ENCODE measurements around the gene GABBR2.

GABBR2 gene

GRCh38 chr9:98391406-98391805 is 317.3 kb downstream of the GABBR2 start:
- H3K36me3 Mint-ChIP-seq (ENCODE audit: low read depth): no peaks in the 10 kb centered on the region
- TF ChIP-seq CTCF (IDR thresholded peaks at IDR 0.05): no peak
- H3K4me1 Mint-ChIP-seq: peaks cover 6% of the 10 kb centered on the region
- DNase-seq: no peak
- peak overlapping the region; percentile 11 for H3K27ac Mint-ChIP-seq
- no peak overlapping the region for H3K4me3 Mint-ChIP-seq
- no peaks in the 10 kb centered on the region for H3K9me3 Mint-ChIP-seq
- peaks cover 14% of the 10 kb centered on the region for H3K27me3 Mint-ChIP-seq (ENCODE audit: low read depth, poor library complexity)

GRCh38 chr9:98385751-98386150 is 323.0 kb downstream of the GABBR2 start:
- Mint-ChIP-seq H3K36me3 (ENCODE audit: low read depth) (no peaks in the 10 kb centered on the region), H3K4me1 (peaks cover 8% of the 10 kb centered on the region), H3K27ac (no peak overlapping the region), H3K27me3 (ENCODE audit: low read depth, poor library complexity) (peaks cover 8% of the 10 kb centered on the region), H3K4me3 (no peak overlapping the region), H3K9me3 (no peaks in the 10 kb centered on the region)
- TF ChIP-seq CTCF (IDR thresholded peaks at IDR 0.05): no peak
- DNase-seq: no peak

DNA sequence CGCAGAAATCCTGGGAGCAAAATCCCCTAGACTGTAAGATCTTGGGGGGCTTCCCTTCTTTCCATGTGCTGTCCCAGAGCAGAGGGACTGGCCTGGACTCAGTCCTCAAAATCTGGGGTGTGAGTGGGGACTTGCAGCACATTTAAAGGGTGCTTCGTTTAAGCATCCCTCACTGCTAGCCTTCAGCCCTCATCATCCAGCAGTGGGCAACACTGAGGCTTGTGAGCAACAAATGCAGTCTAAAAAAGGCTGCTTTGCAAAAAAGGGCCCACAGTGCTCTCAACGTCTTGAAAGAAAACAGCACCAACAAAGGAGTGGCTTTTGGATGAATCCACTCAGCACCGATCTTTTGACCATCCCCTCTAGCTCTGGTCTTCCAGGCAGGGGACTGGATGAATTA is 325.0 kb downstream of the GABBR2 start:
- DNase-seq: no peak
- H3K9me3 Mint-ChIP-seq: no peaks in the 10 kb centered on the region
- peaks cover 18% of the 10 kb centered on the region for H3K4me1 Mint-ChIP-seq

DNA sequence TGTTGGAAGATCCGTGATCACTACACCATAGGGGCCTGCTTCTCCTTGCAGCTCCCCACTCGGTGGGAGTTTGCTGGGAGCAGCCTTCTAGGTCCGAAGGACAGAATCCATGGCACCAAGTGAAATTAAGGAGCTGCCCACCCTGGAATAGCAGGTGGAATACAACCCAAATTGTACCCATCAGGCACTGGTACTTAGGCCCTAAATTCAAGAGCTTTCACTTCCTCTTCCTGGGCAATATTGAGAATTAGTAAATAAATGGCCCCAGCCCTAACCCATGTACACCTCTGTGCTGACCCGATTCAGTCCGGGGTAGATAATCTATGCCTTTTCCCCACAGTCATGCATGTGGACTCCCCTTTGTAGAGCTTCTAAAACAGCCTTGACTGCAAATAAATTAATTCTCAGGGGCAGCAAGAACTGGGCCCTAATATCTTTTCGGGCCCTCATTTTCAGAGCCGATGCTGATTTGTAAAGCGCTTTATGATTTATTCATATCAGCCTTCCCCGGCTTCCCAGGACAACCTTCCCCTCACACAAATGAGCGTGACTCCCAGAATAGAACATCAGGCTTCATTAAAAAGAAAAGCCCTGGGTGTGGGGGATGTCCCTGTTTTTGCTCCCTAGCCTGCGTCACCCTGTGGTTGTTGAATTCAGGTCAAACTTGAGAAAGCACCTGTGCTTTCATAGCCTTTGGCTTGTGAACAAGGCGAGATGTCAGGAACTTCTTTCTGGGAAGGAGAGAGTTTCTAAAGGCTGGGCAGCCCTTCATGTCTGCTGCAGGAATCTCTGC is 327.2 kb downstream of the GABBR2 start:
- Mint-ChIP-seq H3K4me3 (no peak overlapping the region), H3K9me3 (no peaks in the 10 kb centered on the region), H3K27ac (no peak overlapping the region), H3K27me3 (ENCODE audit: low read depth, poor library complexity) (peaks cover 14% of the 10 kb centered on the region), H3K4me1 (peaks cover 13% of the 10 kb centered on the region), H3K36me3 (ENCODE audit: low read depth) (no peaks in the 10 kb centered on the region)
- no peak for TF ChIP-seq CTCF (IDR thresholded peaks at IDR 0.05)
- DNase-seq: no peak

More for the DNA sequence above, 325.0 kb downstream of the GABBR2 start:
- H3K27ac Mint-ChIP-seq: no peak overlapping the region
- no peak overlapping the region for H3K4me3 Mint-ChIP-seq
- H3K36me3 Mint-ChIP-seq (ENCODE audit: low read depth): no peaks in the 10 kb centered on the region
- H3K27me3 Mint-ChIP-seq (ENCODE audit: low read depth, poor library complexity): peaks cover 14% of the 10 kb centered on the region
- no peak for TF ChIP-seq CTCF (IDR thresholded peaks at IDR 0.05)

DNA sequence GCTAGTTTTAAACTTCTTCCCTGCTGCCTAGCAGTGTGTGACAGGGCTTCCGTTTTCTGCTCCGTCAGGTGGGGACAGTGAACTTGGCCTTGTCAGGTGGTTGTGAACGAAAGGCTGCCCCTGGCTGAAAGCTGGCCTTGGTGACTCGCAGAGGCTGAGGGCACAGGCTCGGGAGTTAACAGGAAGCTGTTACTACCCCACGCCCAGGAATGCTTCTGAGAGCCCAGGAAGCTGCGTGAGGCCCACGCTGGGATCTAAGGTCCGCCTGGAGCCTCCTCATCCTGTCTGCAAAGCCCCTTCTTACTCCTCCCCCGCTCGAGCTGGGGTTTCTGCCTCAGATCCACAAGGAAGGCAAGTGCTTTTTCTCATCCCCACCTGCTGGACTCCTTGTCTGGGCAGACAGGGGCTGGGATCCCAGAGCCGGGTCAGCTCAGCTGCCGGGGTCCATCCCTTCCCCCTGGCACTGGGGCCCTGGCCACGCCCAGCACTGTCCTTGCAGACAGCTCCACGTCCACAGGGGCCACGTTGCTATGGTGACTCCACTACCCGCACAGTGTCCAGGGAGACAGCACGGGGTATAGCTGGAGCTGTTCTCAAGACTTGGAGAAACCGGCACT is 328.6 kb downstream of the GABBR2 start:
- Mint-ChIP-seq H3K4me1 (peaks cover 14% of the 10 kb centered on the region), H3K4me3 (no peak overlapping the region), H3K9me3 (no peaks in the 10 kb centered on the region), H3K36me3 (ENCODE audit: low read depth) (no peaks in the 10 kb centered on the region), H3K27ac (no peak overlapping the region), H3K27me3 (ENCODE audit: low read depth, poor library complexity) (peaks cover 14% of the 10 kb centered on the region)
- no peak for TF ChIP-seq CTCF (IDR thresholded peaks at IDR 0.05)
- peak; percentile 29 for DNase-seq

Measured in nephron progenitor cell (in vitro differentiated cells).